ENCODE results near the gene KLF11.

GRCh38 chr2:10032746-10033105, 10.6 kb upstream of the KLF11 start:
- no peak for TF ChIP-seq POLR2A (IDR thresholded peaks at IDR 0.05)
- TF ChIP-seq, protein P1, sequence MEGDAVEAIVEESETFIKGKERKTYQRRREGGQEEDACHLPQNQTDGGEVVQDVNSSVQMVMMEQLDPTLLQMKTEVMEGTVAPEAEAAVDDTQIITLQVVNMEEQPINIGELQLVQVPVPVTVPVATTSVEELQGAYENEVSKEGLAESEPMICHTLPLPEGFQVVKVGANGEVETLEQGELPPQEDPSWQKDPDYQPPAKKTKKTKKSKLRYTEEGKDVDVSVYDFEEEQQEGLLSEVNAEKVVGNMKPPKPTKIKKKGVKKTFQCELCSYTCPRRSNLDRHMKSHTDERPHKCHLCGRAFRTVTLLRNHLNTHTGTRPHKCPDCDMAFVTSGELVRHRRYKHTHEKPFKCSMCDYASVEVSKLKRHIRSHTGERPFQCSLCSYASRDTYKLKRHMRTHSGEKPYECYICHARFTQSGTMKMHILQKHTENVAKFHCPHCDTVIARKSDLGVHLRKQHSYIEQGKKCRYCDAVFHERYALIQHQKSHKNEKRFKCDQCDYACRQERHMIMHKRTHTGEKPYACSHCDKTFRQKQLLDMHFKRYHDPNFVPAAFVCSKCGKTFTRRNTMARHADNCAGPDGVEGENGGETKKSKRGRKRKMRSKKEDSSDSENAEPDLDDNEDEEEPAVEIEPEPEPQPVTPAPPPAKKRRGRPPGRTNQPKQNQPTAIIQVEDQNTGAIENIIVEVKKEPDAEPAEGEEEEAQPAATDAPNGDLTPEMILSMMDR (IDR thresholded peaks at IDR 0.05): no peak

Measured in breast epithelium (tissue), 3 donors.